Colonic mucosa (tissue), 4 donors: ENCODE results near the gene MMS19. TPM values are rescaled to one million over a fixed set of nuclear protein-coding genes. Genes with fewer than 3 reads are reported as not detected.

ENCODE experiments used
- DNase-seq: peaks from one replicate; pipeline ENCODE4 v3.0.0-alpha.2; 2020
- H3K27ac ChIP-seq: fragments of 200-600 bp; one replicate; pipeline ENCODE4 v1.8.0; 2021
- H3K27me3 ChIP-seq: fragments of 200-600 bp; one replicate; pipeline ENCODE4 v1.8.0; 2021
- H3K36me3 ChIP-seq: fragments of 200-600 bp; one replicate; pipeline ENCODE4 v1.8.0; 2021
- H3K4me1 ChIP-seq: fragments of 200-600 bp; one replicate; pipeline ENCODE4 v1.8.0; 2021; ENCODE audit warnings: mild to moderate bottlenecking
- H3K4me3 ChIP-seq: fragments of 200-600 bp; one replicate; pipeline ENCODE4 v1.8.0; 2021
- H3K9ac ChIP-seq, 2 donors: one replicate each; pipeline ENCODE4 v1.7.0; 2013; ENCODE audit warnings: control low read depth in 2 of 2, low read depth in 2 of 2, low read length in 2 of 2
- H3K9me3 ChIP-seq: fragments of 200-600 bp; one replicate; pipeline ENCODE4 v1.8.0; 2021
- intact Hi-C: fragments of 100-400 bp; cut with DNase I; formaldehyde crosslinking; loops from one replicate; pipeline ENCODE4 v1.14.1; 2022
- total RNA-seq, 2 donors: library from RNA; stranded (reverse); fragmentation: NEBNext Ultra II Directional in 1 of 2; extraction: Animal tissue kit (Norgen Biotek cat#: 25700) in 1 of 2; gene quantifications; one replicate each; pipeline ENCODE4 v1.2.1, GENCODE V29; 2021
- TF ChIP-seq, protein P1 (sequence below): fragments of 200-600 bp; IDR thresholded peaks from one replicate; pipeline ENCODE4 v1.8.0; 2022; ENCODE audit warnings: antibody characterized with exemption, mild to moderate bottlenecking
- donor health status: healthy.
- donor health status: DM: no; HTN: no; CAD: no.
- donor health status: DM: no; HTN: no; CAD: no.

The MMS19 gene
- total RNA-seq, 2 donors from 2014 or later, result 43.7 to 62.2 TPM

DNA sequence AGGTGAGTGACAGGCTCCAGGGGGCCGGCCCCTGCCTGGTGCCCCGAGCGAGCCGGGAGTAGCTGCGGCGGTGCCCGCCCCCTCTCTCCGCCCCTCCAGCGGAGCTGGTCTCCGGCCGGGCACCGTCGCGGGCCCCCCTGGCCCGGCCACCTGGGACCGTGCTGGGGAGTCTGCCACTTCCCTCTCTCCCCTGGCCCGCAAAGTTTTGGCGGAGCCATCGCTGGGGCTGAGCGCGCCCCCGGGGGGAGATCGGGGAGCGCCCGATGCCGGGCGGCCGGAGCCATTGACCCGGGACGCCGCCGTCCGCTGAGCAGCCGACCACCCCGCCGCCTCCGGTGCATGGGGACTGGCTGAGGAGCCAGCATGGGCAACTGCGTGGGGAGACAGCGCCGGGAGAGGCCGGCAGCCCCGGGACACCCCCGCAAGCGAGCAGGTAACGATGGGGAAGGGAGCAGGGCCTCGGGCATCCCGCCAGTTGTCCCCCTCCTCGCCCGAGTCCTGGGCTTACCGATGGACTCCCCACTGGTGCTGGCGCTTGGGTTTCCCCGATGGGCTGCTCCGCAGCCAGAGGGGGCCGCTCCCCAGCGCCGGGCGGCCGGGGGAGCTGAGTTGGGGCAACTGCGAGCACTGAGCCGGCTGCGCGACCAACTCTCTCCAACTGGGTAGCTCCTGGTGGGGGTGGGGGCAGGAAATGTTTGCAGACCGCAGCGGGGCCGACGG, 779 bp upstream of the MMS19 start, which contains the start of gene UBTD1:
UBTD1 (plus strand) TSS at position 84 of the 720 bp plus-strand sequence; CDS start at position 364, 280 bp downstream.
- peaks cover 5% of the 10 kb centered on the region for H3K4me1 ChIP-seq

DNA sequence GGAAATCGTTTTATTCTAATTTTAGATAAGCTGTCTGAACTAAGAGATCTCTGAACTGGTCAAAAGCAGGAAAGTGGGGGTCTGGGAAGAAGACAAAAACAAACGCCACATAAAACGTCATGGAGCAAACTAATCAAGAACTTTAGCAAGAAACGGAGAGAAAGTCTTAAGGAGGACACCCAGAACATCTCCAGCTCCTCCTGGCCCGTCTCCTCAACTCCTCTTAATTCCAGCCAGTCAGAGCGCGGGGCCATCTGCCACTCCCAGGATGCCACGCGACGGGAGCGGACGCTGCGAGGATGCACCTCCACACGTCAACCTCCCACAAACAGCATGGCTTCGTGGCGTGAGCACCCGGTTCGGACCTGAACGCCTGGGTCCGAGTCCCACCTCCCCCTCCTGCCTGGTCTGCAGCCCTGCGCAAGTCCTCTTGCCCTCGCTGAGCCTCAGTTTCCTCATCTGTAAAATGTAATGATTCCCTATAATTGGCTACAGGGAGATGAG, 598 bp downstream of the MMS19 start:
- Histone ChIP-seq H3K4me1 (peaks cover 5% of the 10 kb centered on the region), H3K27ac (peak overlapping the region; percentile 91), H3K9me3 (no peaks in the 10 kb centered on the region), H3K9ac (peak overlapping the region; percentile 70 to 96), H3K4me3 (peak overlapping the region; percentile 96), H3K36me3 (no peaks in the 10 kb centered on the region), H3K27me3 (no peaks in the 10 kb centered on the region)
- intact Hi-C loops, result no loop called here
- TF ChIP-seq, protein P1, sequence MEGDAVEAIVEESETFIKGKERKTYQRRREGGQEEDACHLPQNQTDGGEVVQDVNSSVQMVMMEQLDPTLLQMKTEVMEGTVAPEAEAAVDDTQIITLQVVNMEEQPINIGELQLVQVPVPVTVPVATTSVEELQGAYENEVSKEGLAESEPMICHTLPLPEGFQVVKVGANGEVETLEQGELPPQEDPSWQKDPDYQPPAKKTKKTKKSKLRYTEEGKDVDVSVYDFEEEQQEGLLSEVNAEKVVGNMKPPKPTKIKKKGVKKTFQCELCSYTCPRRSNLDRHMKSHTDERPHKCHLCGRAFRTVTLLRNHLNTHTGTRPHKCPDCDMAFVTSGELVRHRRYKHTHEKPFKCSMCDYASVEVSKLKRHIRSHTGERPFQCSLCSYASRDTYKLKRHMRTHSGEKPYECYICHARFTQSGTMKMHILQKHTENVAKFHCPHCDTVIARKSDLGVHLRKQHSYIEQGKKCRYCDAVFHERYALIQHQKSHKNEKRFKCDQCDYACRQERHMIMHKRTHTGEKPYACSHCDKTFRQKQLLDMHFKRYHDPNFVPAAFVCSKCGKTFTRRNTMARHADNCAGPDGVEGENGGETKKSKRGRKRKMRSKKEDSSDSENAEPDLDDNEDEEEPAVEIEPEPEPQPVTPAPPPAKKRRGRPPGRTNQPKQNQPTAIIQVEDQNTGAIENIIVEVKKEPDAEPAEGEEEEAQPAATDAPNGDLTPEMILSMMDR, result no peak
- peak; percentile 88 for DNase-seq

More for the DNA sequence above, 779 bp upstream of the MMS19 start, which contains the start of gene UBTD1:
- peak; percentile 49 for DNase-seq
- Histone ChIP-seq H3K27me3 (no peaks in the 10 kb centered on the region), H3K9me3 (no peaks in the 10 kb centered on the region), H3K27ac (peak within 1 kb of the TSS; percentile 91), H3K36me3 (no peaks in the 10 kb centered on the region), H3K4me3 (peak within 1 kb of the TSS; percentile 96), H3K9ac (peak within 1 kb of the TSS; percentile 70 to 96)
- TF ChIP-seq, protein P1, result no peak
- intact Hi-C loops, result no loop called here

DNA sequence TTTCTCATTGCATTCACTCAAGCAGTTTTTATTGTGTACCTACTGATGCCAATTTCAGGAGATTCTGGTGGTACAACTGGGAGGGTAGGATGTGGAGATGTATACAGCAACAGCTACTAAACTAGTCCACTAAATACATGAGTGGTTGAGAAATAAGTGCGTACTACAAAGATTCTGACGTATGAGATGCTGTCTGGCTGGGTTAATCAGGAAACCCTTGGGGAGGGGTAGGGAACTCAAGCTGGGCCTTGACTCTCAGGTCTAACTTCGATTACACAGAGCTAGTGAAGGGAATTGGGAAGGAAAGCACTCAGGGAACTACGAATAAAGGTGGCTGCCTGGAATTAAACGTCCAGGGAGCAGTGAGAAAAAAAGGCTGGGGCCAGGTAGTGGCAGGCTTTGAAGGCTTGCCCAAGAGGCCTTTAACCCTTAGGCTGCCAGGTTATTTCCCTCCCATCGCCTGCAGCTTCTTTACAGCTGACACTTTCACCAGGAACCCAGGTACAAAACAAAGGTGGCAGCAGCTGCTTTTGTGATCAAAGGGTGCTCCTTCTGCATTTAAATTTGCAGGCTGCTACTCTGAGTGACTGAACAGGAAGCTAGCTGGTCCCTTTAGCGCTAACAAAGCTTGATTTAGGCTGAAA, 3.2 kb downstream of the MMS19 start:
- H3K4me1 ChIP-seq, result peaks cover 5% of the 10 kb centered on the region

DNA sequence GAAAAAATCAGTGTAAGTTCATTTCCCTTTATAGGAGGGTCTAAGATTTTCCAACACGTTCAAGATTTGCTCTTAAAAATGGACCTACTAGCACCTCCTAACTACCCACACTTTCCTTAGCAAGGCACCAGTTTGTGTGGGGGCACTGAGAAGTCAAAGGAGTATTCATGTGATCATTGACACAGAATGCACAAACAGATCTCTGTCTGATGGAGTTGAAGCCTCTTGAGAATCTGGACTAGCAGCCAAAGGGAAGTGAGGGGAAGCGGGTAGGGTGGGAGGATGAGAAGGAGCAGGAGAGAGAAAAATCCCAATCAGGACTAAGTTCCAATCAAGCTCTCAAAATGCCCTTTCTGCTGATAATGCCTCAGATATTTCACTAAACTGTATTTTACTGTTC, 4.1 kb downstream of the MMS19 start:
- Histone ChIP-seq H3K9ac (no peak overlapping the region), H3K4me1 (peaks cover 5% of the 10 kb centered on the region), H3K27ac (no peak overlapping the region), H3K27me3 (no peaks in the 10 kb centered on the region), H3K36me3 (no peaks in the 10 kb centered on the region), H3K9me3 (no peaks in the 10 kb centered on the region), H3K4me3 (no peak overlapping the region)
- no peak for DNase-seq
- intact Hi-C loops, result no loop called here
- TF ChIP-seq, protein P1, result no peak

More for the DNA sequence above, 3.2 kb downstream of the MMS19 start:
- Histone ChIP-seq H3K9ac (no peak overlapping the region), H3K36me3 (no peaks in the 10 kb centered on the region), H3K27me3 (no peaks in the 10 kb centered on the region), H3K4me3 (no peak overlapping the region), H3K27ac (no peak overlapping the region), H3K9me3 (no peaks in the 10 kb centered on the region)
- DNase-seq, result no peak
- intact Hi-C loops, result no loop called here
- TF ChIP-seq, protein P1, result no peak

DNA sequence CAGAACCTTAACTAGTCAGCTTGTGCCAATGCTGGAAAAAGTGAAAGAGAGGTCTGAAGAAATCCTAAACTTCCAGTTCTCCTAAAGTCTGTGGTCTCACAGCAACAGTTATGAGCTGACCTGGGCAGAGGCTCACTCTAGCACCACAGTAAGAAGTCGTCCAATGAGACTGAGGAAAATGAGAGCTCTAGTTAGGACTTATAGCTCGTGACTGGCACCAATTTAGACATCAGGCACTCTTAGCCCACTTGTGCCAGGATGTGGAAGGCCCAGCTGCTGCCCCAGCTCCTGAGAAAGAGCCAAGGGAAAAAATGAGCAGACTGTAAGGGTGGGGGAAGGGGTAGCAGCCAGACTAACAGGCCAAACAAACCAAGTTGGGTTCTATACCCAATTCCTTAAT, 7.6 kb downstream of the MMS19 start:
- H3K27me3 ChIP-seq, result no peaks in the 10 kb centered on the region
- no peak overlapping the region for H3K9ac ChIP-seq
- DNase-seq, result no peak
- intact Hi-C loops, result no loop called here
- H3K9me3 ChIP-seq, result no peaks in the 10 kb centered on the region
- no peak overlapping the region for H3K4me3 ChIP-seq
- TF ChIP-seq, protein P1, result no peak
- no peaks in the 10 kb centered on the region for H3K4me1 ChIP-seq
- no peak overlapping the region for H3K27ac ChIP-seq
- H3K36me3 ChIP-seq, result no peaks in the 10 kb centered on the region
